Ureter (tissue), 1 donor: ENCODE results near the gene KCNA2. TPM values are rescaled to one million over a fixed set of nuclear protein-coding genes. Genes with fewer than 3 reads are reported as not detected.

Experiments
- DNase-seq: peaks from one replicate; pipeline ENCODE4 v3.0.0-alpha.2; 2020; ENCODE audit warnings: low spot score
- total RNA-seq: library from RNA; stranded (reverse); gene quantifications from one replicate; pipeline ENCODE4 v1.2.4, GENCODE V29; 2023
- donor health status: DM: yes; HTN: yes; CAD: no.

Gene KCNA2
- total RNA-seq, result 2.6 TPM

DNA sequence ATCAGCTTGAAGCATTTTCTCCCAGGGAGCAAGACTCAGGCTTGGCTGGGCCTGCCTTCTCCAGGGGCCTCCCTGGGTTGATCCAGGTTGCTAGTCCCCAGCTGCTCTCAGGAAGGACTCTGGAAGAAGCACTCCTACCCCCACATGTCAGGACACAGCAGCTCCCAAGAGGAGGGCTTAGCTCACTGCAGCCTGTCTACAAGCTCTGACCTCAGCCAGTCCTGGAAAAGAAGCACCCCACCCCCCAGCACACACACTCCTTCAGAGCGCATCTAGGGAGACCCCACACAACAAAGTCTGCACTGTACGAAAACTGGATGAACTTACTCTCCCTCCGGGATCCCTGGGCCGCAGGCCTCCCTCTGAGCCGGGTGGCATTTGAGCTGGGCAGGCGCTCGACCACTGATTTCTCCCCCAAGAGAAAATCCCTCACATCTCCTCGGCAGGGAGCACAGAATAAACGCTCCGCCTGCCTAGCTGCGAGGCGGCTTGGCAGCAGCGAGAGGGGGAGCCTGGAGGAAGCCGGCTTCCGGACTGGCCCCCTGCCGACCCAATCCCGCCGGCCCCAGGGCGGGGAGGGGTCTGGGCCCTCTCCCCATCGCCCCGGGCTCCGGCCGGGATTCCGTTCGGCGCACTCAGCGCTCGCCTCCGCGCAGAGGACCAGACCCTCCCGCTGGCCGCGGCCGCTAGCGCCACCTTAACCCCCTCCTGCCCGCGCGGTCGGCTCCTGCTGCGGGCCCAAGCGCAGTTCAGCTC is at the start of gene KCNA2:
Gene KCNA2, minus strand, starts transcription at position 458 of the 756 bp plus-strand sequence. CDS start 1,576 bp downstream, outside the sequence.
- no peak for DNase-seq

DNA sequence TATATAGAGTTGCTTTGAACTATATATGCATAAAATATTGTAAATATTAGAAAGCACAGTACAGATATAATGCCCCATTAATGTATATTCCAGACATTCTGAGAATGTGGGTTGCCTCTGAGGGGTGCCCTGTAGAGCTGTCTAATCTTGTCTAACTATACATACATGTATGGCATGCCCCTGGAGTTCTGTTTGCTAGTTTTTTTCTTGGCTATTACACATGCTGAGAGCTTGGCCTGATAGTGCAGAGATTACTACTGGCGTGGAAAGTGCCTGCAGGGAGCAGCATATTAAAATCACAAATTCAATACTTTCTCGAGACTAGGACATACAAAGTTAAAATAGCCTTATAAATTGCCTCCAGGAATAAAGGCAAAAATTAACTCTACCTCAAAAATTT is 44.5 kb upstream of the KCNA2 start:
- no peak for DNase-seq

DNA sequence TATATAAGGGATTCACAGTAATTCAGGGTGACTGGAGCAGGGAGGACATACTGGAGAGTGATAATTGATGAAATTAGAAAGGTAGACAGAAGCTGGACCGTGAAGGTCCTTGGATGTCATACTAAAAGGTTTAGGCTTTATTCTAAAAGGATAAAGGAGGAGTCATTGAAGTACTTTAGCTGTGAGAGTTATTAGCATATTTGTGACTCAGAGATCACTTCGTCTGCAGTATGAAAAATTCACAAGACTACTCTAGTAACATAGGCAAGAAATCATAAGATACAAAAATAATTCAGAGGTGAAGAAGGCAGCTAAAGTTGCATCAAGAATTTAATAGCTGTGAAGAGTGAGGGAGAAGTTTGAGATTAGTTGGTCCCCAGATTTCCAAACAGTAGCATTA is 42.3 kb upstream of the KCNA2 start:
- DNase-seq, result no peak

DNA sequence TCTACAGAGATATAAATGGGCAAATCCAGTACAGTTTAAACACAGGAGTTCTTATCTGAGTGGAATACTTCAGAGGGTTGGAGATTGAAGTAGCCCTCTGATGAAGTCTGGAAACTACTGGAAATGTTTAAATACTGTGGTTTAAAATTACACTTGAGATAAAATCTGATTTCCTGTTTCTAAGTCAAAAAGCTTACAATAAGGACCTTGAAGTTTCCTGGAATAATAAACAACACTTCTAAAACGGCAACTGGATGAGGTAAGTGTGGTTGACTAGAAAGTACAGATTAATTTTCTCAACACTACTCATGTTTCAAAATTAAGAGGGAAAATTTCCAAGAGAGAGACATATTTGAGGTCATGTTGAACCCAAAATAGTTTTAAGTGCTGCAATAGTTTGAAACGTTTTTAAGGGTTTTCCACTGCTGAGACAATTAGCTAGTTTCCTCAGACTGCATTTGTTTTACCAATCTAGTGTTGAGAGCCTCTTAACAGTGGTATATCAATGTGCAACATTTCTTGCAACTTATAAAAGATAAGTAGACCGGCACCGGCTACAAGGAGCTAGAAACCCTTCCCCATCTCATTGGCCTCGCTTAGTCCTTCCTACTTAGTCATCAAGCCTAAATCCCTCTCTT is 41.2 kb upstream of the KCNA2 start:
- no peak for DNase-seq

DNA sequence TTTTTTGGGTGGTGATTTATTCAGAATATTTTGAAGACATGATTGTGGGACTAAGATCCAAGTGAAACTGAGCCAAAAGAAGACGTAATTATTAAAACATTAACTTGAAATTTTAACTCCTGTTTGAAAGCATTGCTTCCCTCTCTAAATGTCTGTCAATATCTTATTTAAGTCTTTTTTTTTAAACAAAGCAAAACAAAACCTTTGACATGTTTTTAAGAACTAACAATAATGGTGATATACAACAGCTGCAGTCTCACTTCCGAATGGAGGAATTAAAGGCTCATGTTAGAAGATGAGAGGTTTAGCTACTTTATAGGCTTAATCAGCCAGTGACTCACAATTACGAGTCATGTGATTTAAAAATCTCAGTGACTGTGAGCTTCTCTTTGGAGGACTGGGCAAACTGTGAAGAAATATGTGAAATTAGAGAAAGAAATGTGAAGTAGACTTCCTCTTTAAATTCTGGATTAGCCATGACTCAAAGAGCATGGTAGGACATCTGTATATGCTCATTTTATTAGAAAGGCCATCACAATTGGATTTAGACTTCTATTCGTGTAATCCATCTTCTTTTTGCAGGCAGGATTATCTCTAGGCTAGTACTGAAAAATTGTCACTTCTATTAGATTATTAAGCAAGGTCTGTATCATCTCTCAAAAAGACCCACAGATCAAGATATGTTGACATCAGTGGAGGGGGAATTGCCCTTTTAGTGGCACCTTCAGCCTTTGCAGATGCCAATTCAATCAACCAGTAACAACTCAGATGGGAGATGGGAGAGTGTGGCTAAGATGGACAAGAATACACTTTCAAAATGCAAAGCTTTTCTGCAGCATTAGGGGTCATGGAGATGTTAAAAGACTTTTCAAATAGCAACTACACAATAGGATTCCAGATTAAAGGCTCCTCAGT is 39.9 kb upstream of the KCNA2 start:
- no peak for DNase-seq

DNA sequence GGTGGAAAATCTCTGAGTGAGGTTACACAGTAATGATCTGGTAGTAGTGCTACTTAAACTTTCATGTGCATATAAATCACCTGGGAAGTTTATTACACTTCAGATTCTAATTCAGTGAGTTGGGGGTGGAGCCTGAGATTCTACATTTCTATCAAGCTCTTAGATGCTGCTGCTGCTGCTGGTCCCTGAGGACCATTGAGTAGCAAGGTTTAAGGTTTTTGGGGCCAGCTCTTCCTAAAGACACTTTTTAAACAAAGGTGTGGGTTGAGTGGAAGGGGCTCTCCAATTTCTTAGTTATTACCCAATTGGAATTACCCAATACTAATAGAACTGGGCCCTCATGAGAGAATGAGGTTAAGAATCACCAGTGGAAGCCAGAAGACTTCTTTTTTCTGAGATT is 39.1 kb upstream of the KCNA2 start:
- DNase-seq, result no peak

DNA sequence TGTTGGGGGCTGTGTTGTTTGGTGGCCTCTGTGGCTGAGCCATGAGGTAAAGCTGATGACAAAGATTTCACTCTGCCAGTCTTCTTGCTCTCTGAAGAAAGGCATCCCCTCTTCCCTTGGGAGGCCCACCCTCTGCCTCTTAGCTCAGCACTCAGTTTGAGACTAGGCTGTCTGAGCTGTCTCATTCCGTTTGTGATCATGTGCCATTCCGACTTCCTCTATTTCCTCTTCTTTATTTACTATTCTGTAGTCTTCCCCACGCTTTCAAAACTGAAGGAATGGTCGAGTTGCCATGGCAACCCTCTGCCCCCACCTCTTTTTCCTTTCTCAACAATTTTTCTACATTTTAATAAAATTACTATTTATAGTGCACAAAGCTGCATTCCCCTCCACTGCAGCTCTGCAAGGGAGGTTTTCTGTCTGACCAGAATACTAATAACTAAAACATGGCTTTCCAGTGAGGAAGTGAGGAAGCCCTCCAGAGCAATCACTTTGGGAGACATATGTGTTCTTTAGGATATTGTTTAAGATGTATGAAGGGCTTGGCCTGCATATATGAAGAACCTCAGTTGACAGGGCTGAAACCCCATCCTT is 37.8 kb upstream of the KCNA2 start:
- DNase-seq, result no peak

DNA sequence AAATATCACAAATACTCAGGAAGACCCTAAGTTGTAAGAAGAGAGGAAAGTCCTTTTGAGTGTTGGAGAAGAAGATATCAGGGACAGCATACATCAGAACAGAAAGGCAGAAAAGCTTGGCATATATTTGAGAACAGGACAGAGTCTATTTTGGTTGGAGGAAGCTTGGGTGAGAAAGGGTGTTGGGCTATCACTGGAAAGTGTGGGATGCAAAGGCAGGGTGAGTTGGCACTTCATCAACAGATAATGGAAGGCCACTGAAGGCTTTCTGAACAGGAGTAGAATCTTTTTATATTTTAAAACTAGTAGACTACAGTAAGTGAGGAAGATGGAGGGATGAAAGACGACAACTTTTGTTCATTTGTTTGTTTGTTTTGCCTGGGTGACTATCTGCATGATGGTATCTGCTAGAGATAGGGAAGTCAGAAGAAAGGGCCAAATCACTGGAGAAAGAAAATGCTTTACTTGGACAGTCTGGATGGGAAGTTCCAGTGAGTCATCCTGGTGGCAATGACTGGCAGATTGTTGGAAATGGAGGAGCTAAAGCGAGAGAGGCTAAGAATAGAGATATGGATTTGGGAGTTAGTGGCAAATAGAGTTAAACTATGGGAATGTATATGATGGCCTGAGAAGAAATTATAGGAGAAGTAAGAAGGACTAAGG is 33.7 kb upstream of the KCNA2 start:
- no peak for DNase-seq

DNA sequence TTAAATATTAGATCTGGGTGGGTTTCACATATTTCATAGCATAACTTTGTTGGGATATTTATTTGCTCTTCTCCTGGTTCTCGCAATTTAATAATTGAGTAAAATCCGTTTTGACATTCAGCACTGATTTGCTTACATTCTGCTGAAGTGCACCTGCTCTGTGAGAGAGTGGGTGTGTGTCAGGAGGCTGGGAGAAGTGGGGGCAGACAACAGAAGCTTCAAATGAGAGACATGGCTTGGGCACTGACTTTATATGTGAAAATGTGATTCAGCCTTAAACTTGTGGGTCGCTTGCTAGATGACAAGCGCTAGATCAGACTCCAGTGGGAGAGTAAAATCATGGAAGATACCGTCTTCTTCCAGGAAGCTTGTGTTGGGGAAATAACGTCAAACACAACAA is 32.4 kb upstream of the KCNA2 start:
- no peak for DNase-seq

DNA sequence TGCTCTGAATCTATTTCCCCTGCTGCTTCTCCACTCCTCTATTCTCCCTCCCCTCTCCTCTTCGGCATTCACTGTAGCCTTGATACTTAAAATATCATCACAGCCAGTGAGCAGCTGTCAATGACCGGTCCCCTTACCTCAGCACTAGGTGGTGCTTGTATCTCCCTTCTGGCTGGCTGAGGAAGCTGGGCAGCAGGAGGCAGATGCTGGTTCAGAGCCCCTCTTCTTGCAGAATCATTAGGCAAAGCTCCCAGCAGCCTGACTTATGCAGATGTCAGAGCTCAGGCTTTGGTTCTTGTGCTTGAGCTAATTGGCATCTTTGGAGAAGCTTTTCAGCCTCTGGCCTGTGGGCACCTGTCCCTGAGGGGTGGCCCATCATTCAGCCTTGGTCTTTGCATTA is 31.9 kb upstream of the KCNA2 start:
- DNase-seq, result no peak

DNA sequence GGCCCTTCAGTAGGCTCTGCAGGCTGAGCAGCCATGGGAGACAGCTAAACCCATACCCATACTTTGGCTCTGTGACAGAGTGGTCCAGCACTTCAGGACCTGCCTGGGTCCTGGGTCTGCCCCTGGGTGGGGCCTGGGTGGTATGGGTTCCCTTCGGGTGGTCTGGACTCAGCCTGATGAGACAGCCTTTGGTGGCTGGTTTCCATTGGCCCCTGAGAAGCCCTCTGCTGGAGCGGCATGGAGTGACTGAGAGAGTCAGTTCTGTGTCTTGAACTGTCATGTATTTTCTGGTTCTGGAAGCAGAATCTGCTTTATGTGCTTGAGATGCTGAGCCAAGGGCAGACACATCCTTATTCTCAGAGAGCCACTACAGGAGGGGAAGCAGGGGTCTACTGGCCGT is 31.3 kb upstream of the KCNA2 start:
- no peak for DNase-seq

DNA sequence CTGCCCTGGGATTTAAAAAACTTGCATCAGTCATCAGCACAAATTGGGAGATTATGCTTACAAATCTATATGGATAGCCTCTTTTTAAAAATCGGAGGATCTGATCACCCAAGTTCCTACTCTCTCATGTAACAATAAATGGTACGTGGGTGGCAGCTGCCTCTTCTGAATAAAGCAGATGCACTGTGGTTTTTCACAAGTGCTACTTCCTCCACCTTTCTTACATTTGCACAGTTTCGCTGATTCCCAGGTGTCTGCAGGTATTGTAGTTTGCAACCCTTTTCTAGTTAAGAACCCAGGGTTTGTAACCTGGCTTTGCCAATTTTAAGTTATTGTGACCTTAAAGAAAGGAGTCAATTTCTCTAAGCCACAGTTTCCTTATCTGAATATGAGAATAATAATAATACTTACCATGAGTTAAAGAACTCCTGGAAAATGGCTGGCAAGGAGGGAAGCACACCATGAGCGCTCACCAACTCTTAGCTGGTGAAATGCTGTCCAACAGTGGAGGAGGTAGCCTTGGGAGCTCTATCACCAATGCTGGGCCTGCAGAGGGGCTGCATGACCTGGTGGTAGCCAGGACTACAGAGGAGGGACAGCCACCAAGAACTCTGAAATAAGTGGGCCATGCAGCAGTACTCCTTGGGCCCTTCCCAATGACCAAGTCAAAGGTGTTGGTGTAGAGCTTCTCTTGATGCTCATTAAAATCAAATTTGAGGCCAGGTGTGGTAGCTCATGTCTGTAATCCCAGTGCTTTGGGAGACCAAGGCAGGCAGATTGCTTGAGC is 30.2 kb upstream of the KCNA2 start:
- no peak for DNase-seq

DNA sequence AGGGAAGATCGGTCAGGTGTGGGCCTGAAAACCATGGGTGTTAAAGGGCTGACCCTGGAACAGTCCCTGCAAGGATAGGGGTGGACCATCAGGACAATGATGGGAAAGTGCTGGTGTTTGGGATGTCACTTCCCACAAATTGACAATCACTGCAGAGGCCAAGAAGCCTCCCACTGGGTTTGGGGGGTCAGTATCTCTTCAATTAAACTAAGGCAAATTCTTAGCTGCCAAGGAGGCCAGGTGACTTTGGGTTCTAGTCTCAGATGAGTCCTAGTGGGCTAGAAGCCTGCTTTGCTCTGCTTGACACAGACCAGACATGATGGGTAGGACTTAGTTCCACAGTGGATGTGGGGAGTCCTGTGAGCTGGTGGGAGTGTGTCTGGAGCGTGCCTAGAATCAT is 29.3 kb upstream of the KCNA2 start:
- no peak for DNase-seq

DNA sequence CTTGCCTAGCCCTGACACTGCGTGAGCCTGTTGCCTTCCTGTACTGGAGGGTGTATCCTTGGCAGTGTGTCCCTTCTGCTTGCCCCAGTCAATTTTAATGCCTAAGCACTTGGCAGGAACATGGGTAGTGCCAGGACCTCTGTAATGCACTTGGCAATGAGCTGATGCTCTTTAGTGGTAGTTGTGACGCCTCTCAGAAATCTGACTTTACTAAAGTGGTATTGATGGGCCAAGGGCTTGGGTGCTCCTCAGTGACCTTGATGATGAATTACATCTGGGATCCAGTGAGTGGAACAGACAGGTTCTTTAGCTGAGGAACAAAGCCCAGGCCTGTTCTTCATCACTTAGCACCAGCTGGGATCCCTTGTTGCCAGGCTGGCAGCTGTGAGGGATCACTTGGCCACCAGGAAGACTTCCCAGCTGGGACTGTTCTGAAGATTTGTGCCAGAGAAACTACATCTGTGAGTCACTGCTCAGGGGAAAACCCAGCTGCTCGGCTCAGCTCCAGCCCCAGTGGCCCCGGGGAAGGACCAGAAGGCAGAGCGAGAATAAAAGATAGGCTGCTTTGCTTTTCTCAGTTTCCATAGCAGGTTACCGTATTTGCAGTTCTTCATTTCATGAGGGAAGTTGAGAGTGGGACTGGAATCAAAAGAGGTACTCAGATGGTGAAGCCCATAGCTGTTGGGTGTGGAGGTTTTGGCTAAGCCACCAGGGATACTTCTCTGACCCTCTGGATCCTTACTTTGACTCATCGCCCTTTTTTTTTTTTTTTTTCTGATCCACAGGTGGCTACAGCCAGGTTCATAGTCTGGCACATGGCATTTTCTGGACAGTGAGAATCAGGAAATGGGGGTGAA is 28.5 kb upstream of the KCNA2 start:
- peak; percentile 78 for DNase-seq

DNA sequence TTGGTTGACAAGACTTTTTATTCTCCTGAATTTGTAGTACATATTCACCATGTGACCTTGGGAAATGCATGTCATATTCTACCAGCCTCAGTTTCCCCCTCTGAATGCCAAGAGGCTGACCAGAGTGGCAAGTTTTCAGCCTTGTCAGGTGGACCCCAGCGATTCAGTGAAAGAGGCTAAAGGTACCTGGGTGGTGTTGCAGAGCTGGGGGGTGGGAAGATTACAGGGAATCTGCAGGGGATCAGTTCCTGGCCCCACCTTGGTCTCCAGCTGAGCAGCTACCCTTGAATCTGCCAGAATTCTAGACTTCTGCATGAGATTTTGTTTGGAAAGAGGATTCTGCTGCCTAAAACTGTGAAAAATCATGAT is 27.9 kb upstream of the KCNA2 start:
- DNase-seq, result no peak

DNA sequence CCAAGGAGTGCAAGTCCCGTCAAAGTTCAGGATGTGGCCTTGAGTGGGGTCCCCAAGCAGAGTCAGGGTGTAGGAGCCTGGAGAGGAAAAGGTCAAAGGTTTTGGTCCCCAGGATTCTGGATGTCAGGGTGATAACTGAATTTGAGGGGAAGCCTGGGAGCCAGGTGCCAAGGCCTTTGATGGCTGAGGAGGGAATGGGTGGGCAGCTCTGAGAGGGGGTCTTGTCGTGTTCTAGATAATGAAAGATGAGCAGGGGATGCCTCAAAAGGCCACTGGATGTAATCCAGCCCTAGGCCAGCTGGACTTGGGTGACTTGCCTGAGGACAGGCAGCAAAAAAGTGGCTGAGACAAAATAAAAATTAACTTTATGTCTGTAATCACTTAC is 27.5 kb upstream of the KCNA2 start:
- DNase-seq, result no peak

DNA sequence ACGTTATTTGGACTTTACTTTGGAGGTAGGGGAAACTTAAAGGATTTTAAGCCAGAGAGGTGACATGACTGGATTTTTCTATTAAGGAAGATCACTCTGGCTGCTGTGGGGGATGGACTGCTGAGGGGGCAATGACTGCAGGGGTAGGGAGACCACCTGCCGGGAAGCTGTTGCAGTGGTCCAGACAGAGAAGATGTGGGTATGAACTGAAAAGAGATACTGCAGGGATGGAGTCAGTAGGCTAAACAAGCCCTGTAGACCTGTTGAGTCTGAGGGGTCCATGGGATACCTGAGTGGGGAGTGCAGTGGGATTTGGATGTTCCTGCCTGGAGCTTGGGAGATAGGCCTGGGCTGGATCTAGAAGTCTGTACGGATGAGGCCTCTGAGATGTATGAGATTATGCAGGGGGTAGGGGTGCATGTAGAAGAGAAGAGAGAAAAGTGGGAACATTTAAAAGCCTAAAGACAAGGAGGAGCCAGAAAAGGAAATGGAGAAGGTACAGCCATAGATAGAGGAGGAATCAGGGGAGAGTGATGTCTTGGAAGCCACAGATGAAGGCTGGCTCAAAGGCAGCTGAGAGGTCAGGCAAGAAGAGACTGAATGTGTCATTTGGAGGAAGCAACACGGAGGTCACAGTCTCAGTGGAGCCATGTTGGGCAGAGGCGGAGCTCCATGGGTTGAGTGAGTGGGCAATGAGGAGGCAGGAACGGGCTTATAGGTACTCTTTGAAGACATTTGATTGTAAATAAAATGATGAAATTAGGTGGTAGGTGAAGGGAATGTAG is 25.9 kb upstream of the KCNA2 start:
- DNase-seq, result no peak

DNA sequence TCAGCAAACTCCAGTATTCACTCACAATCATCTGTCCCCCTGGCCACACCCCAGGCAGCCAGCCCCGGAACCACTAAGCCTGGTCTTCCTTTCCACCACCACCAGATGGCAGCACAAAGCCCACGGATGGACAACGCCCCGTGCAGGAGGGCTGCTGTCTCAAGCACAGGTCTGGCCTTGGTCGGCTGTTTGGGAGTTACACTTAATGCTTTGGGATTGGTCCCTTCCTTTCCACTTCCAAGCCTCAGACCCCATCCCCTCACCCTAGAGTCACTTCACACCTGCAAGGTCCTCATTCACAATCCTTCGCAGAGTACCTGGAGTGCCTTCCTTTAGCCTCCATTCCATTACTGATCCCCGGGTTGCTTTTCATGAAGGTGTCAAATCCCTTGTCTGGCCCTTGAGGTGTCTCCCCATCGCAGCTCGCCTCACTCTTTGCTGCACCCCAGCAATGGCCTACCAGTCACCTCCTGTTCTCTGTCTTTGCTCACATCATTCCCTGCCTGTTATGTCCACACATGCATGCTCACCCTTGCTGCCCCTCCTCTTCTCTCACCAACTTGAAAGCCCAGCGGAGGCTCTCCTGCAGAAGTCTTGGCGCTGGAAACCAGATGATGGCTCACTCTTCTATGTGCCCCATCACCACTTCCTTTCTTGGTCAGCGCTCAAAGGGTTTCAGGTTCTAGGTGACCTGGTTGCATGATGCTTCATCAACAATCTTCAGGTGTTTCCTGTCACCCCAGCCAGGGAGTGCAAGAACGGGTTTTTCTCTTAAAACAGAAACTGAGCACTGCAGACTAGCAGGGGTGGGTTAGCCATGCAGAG is 24.9 kb upstream of the KCNA2 start:
- peak; percentile 86 for DNase-seq
